Measurements from ENCODE around the gene RPS4Y2. TPM values are rescaled to one million over a fixed set of nuclear protein-coding genes. Genes with fewer than 3 reads are reported as not detected.

RPS4Y2 gene
- total RNA-seq, 1 experiment from 2014 or later: not detected

- TF ChIP-seq YY1 (IDR thresholded peaks at IDR 0.05; ENCODE audit: extremely low read depth, insufficient replicate concordance, low read depth, low read length) (no peak), SIN3A (IDR thresholded peaks at IDR 0.05; ENCODE audit: low read depth) (no peak), CBX3 (IDR thresholded peaks at IDR 0.05; ENCODE audit: low read depth) (no peak), EZH2 (IDR thresholded peaks at IDR 0.05) (no peak), SP1 (IDR thresholded peaks at IDR 0.05; ENCODE audit: low read depth) (no peak), ELF1 (IDR thresholded peaks at IDR 0.05; ENCODE audit: borderline replicate concordance, low read depth) (no peak), SRF (IDR thresholded peaks at IDR 0.05; ENCODE audit: low read depth) (no peak), POLR2AphosphoS5 (IDR thresholded peaks at IDR 0.05; ENCODE audit: low read depth, low read length) (no peak)
These were observed 57.6 kb downstream of the RPS4Y2 start (continued) for GRCh38 chrY:20813459-20813858.

- TF ChIP-seq EZH2phosphoT487 (IDR thresholded peaks at IDR 0.05; ENCODE audit: borderline replicate concordance): no peak
- no peak for TF ChIP-seq REST (IDR thresholded peaks at IDR 0.05; ENCODE audit: low read depth)
- TF ChIP-seq TCF7L2 (IDR thresholded peaks at IDR 0.05; ENCODE audit: borderline replicate concordance, extremely low read depth, insufficient read depth, insufficient read length): no peak
- no peak for TF ChIP-seq SRF (IDR thresholded peaks at IDR 0.05; ENCODE audit: low read depth)
- no peak for TF ChIP-seq CBX3 (IDR thresholded peaks at IDR 0.05; ENCODE audit: low read depth)
- no peak for TF ChIP-seq ZBTB33 (IDR thresholded peaks at IDR 0.05; ENCODE audit: extremely low read depth, insufficient replicate concordance, low read length)
- POLR2A ChIA-PET: no interaction called here
- Histone ChIP-seq H2AFZ (ENCODE audit: low read depth, low read length, poor library complexity, severe bottlenecking) (no peak overlapping the region), H3K27me3 (ENCODE audit: insufficient read depth, low read length) (no peaks in the 10 kb centered on the region), H3K4me2 (ENCODE audit: low read length) (no peak overlapping the region), H3K4me1 (ENCODE audit: control insufficient read depth in 1 of 2, insufficient read depth in 2 of 2, low read length in 2 of 2) (no peaks in the 10 kb centered on the region), H3K9ac (ENCODE audit: low read length) (no peak overlapping the region), H4K20me1 (ENCODE audit: insufficient read depth) (no peaks in the 10 kb centered on the region), H3K27ac (ENCODE audit: low read depth, low read length) (no peak overlapping the region), H3K4me3 (replicated peaks in 1 of 2; ENCODE audit: low read depth in 1 of 2, low read length in 2 of 2) (no peak overlapping the region), H3K9me3 (ENCODE audit: control insufficient read depth in 1 of 2, insufficient read depth in 1 of 2, low read depth in 1 of 2, low read length in 2 of 2) (no peaks in the 10 kb centered on the region), H3K79me2 (ENCODE audit: insufficient read depth, low read length) (no peaks in the 10 kb centered on the region), H3K36me3 (ENCODE audit: control insufficient read depth in 1 of 2, insufficient read depth in 2 of 2, low read length in 2 of 2) (no peaks in the 10 kb centered on the region), H3K9me2 (ENCODE audit: insufficient read depth) (no peaks in the 10 kb centered on the region)
- no peak for ATAC-seq
- BruUV-seq (replicated peaks): no TSS peak
- CTCF ChIA-PET: no interaction called here
- intact Hi-C loops (cut with micrococcal nuclease): no loop called here
- DNase-seq (ENCODE audit: low read depth, low spot score): no peak
- RAD21 ChIA-PET (ENCODE audit: low non-redundant PET in 1 of 2, low total read pairs in 2 of 2, uncharacterized antibody in 2 of 2, unreplicated experiment in 2 of 2): no interaction called here
These were observed 58.9 kb downstream of the RPS4Y2 start for GRCh38 chrY:20814794-20815193.
